Stimulated activated naive B cell treated with anti-CD40 and anti-IgM and Interleukin-4, amounts not matched to agents 10 μg/mL and 1 μg/mL and 100 μg/mL, for 72 hours (primary cell): ENCODE results near the gene SCOC.

Experiments used
- ATAC-seq, 2 donors: fragments of 150-1000 bp; cut with Tn5 transposase; replicated peaks; 2 replicates each; pipeline ENCODE4 v1.10.0; 2021; ENCODE audit warnings: moderate library complexity in 1 of 2
- DNase-seq: peaks from one replicate; pipeline ENCODE4 v3.0.0; 2021
- H3K27ac Mint-ChIP-seq: one replicate; pipeline ENCODE4 v1.8.0; 2022; ENCODE audit warnings: mild to moderate bottlenecking, mixed read lengths
- H3K27me3 Mint-ChIP-seq, 2 donors: one replicate each; pipeline ENCODE4 v1.8.0; 2022; ENCODE audit warnings: mixed read lengths in 2 of 2
- H3K36me3 Mint-ChIP-seq, 2 donors: one replicate each; pipeline ENCODE4 v1.8.0; 2022; ENCODE audit warnings: mixed read lengths in 2 of 2, mild to moderate bottlenecking in 1 of 2
- H3K4me1 Mint-ChIP-seq, 2 donors: one replicate each; pipeline ENCODE4 v1.8.0; 2022; ENCODE audit warnings: mixed read lengths in 2 of 2, mild to moderate bottlenecking in 1 of 2
- H3K4me3 Mint-ChIP-seq, 2 donors: one replicate each; pipeline ENCODE4 v1.8.0; 2022; ENCODE audit warnings: mild to moderate bottlenecking in 2 of 2, mixed read lengths in 2 of 2, moderate library complexity in 1 of 2
- H3K9me3 Mint-ChIP-seq, 2 donors: one replicate each; pipeline ENCODE4 v1.8.0; 2022; ENCODE audit warnings: mixed read lengths in 2 of 2, mild to moderate bottlenecking in 1 of 2

Gene SCOC

GRCh38 chr4:140373328-140374129 is at the start of gene SCOC:
TSS of gene SCOC (plus strand) at chr4:140373646. CDS start at chr4:140379171, 5,525 bp downstream.
- H3K4me3 Mint-ChIP-seq: no peak within 1 kb of the TSS
- H3K27ac Mint-ChIP-seq: peak within 1 kb of the TSS; percentile 85
- H3K4me1 Mint-ChIP-seq: peaks cover 22 to 32% of the 10 kb centered on the region in 2 donors
- ATAC-seq (peak; percentile 91 to 92), DNase-seq (peak; percentile 97)
- H3K9me3 Mint-ChIP-seq: no peaks in the 10 kb centered on the region
- peaks cover 3 to 5% of the 10 kb centered on the region in 2 donors for H3K36me3 Mint-ChIP-seq
- no peaks in the 10 kb centered on the region for H3K27me3 Mint-ChIP-seq

GRCh38 chr4:140326395-140326993 is 47.0 kb upstream of the SCOC start:
- H3K4me3 Mint-ChIP-seq: no peak overlapping the region
- peaks cover under 1 to 5% of the 10 kb centered on the region in 2 donors for H3K9me3 Mint-ChIP-seq
- DNase-seq: no peak
- H3K27me3 Mint-ChIP-seq: peaks cover 16 to 28% of the 10 kb centered on the region in 2 donors
- H3K36me3 Mint-ChIP-seq: no peaks in the 10 kb centered on the region
- no peak overlapping the region for H3K27ac Mint-ChIP-seq
- ATAC-seq: peak; percentile 55 to 65
- peaks cover 4 to 6% of the 10 kb centered on the region in 2 donors for H3K4me1 Mint-ChIP-seq

- DNase-seq (no peak), ATAC-seq (no peak)
- Mint-ChIP-seq H3K27me3 (peaks cover 10 to 19% of the 10 kb centered on the region in 2 donors), H3K36me3 (no peaks in the 10 kb centered on the region), H3K27ac (no peak overlapping the region), H3K4me1 (peaks cover 5 to 9% of the 10 kb centered on the region in 2 donors), H3K4me3 (no peak overlapping the region), H3K9me3 (no peaks in the 10 kb centered on the region)
Observed at GRCh38 chr4:140330311-140330900, 43.0 kb upstream of the SCOC start.

GRCh38 chr4:140331245-140331644 is 42.2 kb upstream of the SCOC start:
- ATAC-seq (no peak), DNase-seq (no peak)
- no peaks in the 10 kb centered on the region for H3K36me3 Mint-ChIP-seq
- peaks cover 10 to 22% of the 10 kb centered on the region in 2 donors for H3K27me3 Mint-ChIP-seq
- peaks cover 5 to 9% of the 10 kb centered on the region in 2 donors for H3K4me1 Mint-ChIP-seq
- no peak overlapping the region for H3K4me3 Mint-ChIP-seq
- H3K27ac Mint-ChIP-seq: no peak overlapping the region
- no peaks in the 10 kb centered on the region for H3K9me3 Mint-ChIP-seq

GRCh38 chr4:140331876-140332275 is 41.6 kb upstream of the SCOC start:
- H3K27me3 Mint-ChIP-seq: peaks cover 10 to 25% of the 10 kb centered on the region in 2 donors
- H3K4me1 Mint-ChIP-seq: peaks cover 5 to 9% of the 10 kb centered on the region in 2 donors
- ATAC-seq (no peak), DNase-seq (no peak)
- no peak overlapping the region for H3K4me3 Mint-ChIP-seq
- H3K27ac Mint-ChIP-seq: no peak overlapping the region
- no peaks in the 10 kb centered on the region for H3K9me3 Mint-ChIP-seq
- no peaks in the 10 kb centered on the region for H3K36me3 Mint-ChIP-seq

GRCh38 chr4:140332734-140333133 is 40.7 kb upstream of the SCOC start:
- Mint-ChIP-seq H3K27me3 (peaks cover 10 to 23% of the 10 kb centered on the region in 2 donors), H3K27ac (no peak overlapping the region), H3K4me3 (no peak overlapping the region), H3K9me3 (no peaks in the 10 kb centered on the region), H3K36me3 (no peaks in the 10 kb centered on the region), H3K4me1 (peaks cover 5 to 9% of the 10 kb centered on the region in 2 donors)
- ATAC-seq: no peak
- DNase-seq: no peak

GRCh38 chr4:140333523-140333922 is 39.9 kb upstream of the SCOC start:
- Mint-ChIP-seq H3K4me1 (peaks cover 5 to 9% of the 10 kb centered on the region in 2 donors), H3K27ac (no peak overlapping the region), H3K9me3 (no peaks in the 10 kb centered on the region), H3K4me3 (no peak overlapping the region), H3K36me3 (no peaks in the 10 kb centered on the region), H3K27me3 (peaks cover 9 to 16% of the 10 kb centered on the region in 2 donors)
- ATAC-seq: no peak
- no peak for DNase-seq

GRCh38 chr4:140335076-140335475 is 38.4 kb upstream of the SCOC start:
- DNase-seq (no peak), ATAC-seq (no peak)
- peaks cover 5 to 9% of the 10 kb centered on the region in 2 donors for H3K4me1 Mint-ChIP-seq
- H3K27ac Mint-ChIP-seq: no peak overlapping the region
- no peaks in the 10 kb centered on the region for H3K9me3 Mint-ChIP-seq
- H3K36me3 Mint-ChIP-seq: no peaks in the 10 kb centered on the region
- no peak overlapping the region for H3K4me3 Mint-ChIP-seq
- peaks cover 0 to 6% of the 10 kb centered on the region in 2 donors for H3K27me3 Mint-ChIP-seq

- no peaks in the 10 kb centered on the region for H3K9me3 Mint-ChIP-seq
- H3K4me3 Mint-ChIP-seq: no peak overlapping the region
- no peak overlapping the region for H3K27ac Mint-ChIP-seq
- ATAC-seq (no peak), DNase-seq (no peak)
- peaks cover 0 to under 1% of the 10 kb centered on the region in 2 donors for H3K4me1 Mint-ChIP-seq
- no peaks in the 10 kb centered on the region for H3K36me3 Mint-ChIP-seq
- peaks cover 0 to 6% of the 10 kb centered on the region in 2 donors for H3K27me3 Mint-ChIP-seq
Observed at GRCh38 chr4:140336730-140337129, 36.7 kb upstream of the SCOC start.

- H3K9me3 Mint-ChIP-seq: no peaks in the 10 kb centered on the region
- DNase-seq (no peak), ATAC-seq (no peak)
Observed at GRCh38 chr4:140342620-140343019, 30.8 kb upstream of the SCOC start.

GRCh38 chr4:140343303-140343702 is 30.1 kb upstream of the SCOC start:
- Mint-ChIP-seq H3K36me3 (no peaks in the 10 kb centered on the region), H3K4me1 (peaks cover 2 to 5% of the 10 kb centered on the region in 2 donors), H3K4me3 (no peak overlapping the region), H3K27ac (no peak overlapping the region), H3K27me3 (peaks cover 9 to 14% of the 10 kb centered on the region in 2 donors), H3K9me3 (no peaks in the 10 kb centered on the region)
- peak in 1 of 2 donors; percentile 18 for ATAC-seq
- DNase-seq: no peak

More at GRCh38 chr4:140342620-140343019, 30.8 kb upstream of the SCOC start:
- Mint-ChIP-seq H3K36me3 (no peaks in the 10 kb centered on the region), H3K27ac (no peak overlapping the region), H3K4me1 (peaks cover 2 to 5% of the 10 kb centered on the region in 2 donors), H3K4me3 (no peak overlapping the region), H3K27me3 (peaks cover 9 to 11% of the 10 kb centered on the region in 2 donors)

- ATAC-seq (no peak), DNase-seq (no peak)
- Mint-ChIP-seq H3K36me3 (no peaks in the 10 kb centered on the region), H3K9me3 (no peaks in the 10 kb centered on the region), H3K4me3 (no peak overlapping the region), H3K27ac (no peak overlapping the region), H3K27me3 (peaks cover 9 to 15% of the 10 kb centered on the region in 2 donors), H3K4me1 (peaks cover 2 to 5% of the 10 kb centered on the region in 2 donors)
Observed at GRCh38 chr4:140344101-140344500, 29.3 kb upstream of the SCOC start.

GRCh38 chr4:140344621-140345020 is 28.8 kb upstream of the SCOC start:
- Mint-ChIP-seq H3K27me3 (peaks cover 12 to 17% of the 10 kb centered on the region in 2 donors), H3K27ac (no peak overlapping the region), H3K9me3 (no peaks in the 10 kb centered on the region), H3K4me1 (peaks cover 2 to 5% of the 10 kb centered on the region in 2 donors), H3K36me3 (no peaks in the 10 kb centered on the region), H3K4me3 (no peak overlapping the region)
- ATAC-seq (no peak), DNase-seq (no peak)

- no peaks in the 10 kb centered on the region for H3K9me3 Mint-ChIP-seq
- H3K27me3 Mint-ChIP-seq: peaks cover 17 to 22% of the 10 kb centered on the region in 2 donors
- H3K27ac Mint-ChIP-seq: no peak overlapping the region
- DNase-seq (no peak), ATAC-seq (no peak)
- no peaks in the 10 kb centered on the region for H3K36me3 Mint-ChIP-seq
- no peak overlapping the region for H3K4me3 Mint-ChIP-seq
- H3K4me1 Mint-ChIP-seq: peaks cover 2 to 5% of the 10 kb centered on the region in 2 donors
Observed at GRCh38 chr4:140346136-140346535, 27.3 kb upstream of the SCOC start.
